Transverse colon (tissue), 1 donor: Measurements from ENCODE around the gene UPF3A.

ENCODE experiments used
- EP300 ChIP-seq: sonication (generic); formaldehyde crosslinking; IDR thresholded peaks from one replicate; pipeline ENCODE4 v1.6.1; 2017; ENCODE audit warnings: antibody characterized with exemption, low read depth
- POLR2A ChIP-seq: fragments of 450-650 bp; IDR thresholded peaks from one replicate; pipeline ENCODE4 v1.6.1; 2016; ENCODE audit warnings: antibody characterized with exemption, mild to moderate bottlenecking, moderate library complexity

- TF ChIP-seq EP300 (no peak), POLR2A (no peak)
Observed at GRCh38 chr13:114338959-114339358, 57.6 kb downstream of the UPF3A start.
